ENCODE results near the gene FBXO11. TPM values are rescaled to one million over a fixed set of nuclear protein-coding genes. Genes with fewer than 3 reads are reported as not detected.

Gene FBXO11
- polyA plus RNA-seq = 10 to 100 TPM; 17.0 to 25.2 TPM

DNA sequence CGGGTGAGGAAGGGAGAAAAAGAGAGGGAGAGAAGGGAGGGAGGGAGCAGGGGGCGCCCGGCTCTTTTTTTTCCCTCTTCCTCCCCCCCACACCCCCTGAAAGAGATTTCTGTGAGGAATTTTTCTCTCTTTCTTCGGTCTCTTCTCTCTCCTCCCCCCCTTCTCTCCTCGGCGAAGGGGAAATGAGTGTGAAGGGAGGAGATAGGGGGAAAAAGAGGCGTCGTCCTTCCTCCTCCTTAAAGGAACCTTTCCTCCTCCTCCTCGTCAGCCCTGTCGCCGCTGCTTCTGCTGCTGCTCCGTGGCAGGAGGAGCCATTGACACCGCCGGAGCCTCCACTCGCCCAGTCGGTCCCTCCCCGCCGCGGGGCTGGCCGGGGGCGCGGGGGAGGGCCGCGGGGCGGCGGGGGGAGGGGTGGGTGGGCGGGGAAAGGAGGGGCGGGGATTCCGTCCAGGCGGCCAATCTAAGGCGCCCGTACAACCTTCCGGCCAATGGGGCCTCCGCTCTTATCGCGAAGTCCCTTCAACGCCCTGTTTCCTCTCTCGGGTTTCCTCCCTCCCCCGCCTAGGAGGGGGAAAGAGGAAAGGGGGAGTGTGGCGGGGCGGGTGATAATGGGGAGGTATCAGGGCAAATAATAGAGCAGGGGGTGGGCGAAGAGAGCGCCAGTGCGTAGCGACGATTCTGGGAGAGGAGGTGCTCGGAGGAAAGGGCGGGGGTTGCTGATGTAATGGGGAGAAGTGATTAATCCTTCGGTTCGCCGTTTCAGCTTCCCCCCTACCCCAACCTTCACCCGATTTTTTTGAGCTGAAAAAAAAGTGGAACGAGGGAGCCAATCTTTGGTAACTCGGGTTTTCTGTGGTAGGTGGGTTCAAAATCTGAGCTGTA is at the start of gene FBXO11:
TSS of gene FBXO11 (minus strand) at position 342 of the 882 bp plus-strand sequence. CDS start 778 bp downstream, outside the sequence.
- Histone ChIP-seq H3K27me3 (ENCODE audit: control insufficient read depth in 1 of 2, insufficient read depth in 2 of 2, low read length in 2 of 2) (no peaks in the 10 kb centered on the region), H3K9me3 (ENCODE audit: control insufficient read depth in 2 of 2, insufficient read depth in 1 of 2, low read depth in 1 of 2, low read length in 1 of 2) (no peaks in the 10 kb centered on the region), H3K4me3 (ENCODE audit: low read depth in 1 of 2, low read length in 2 of 2) (peak within 1 kb of the TSS; percentile 91 to 100), H3K27ac (ENCODE audit: low read depth in 2 of 2, low read length in 1 of 2) (peak within 1 kb of the TSS; percentile 96 to 100), H3K36me3 (ENCODE audit: control insufficient read depth in 2 of 2, insufficient read depth in 2 of 2, low read length in 1 of 2) (no peaks in the 10 kb centered on the region), H3K4me1 (ENCODE audit: control insufficient read depth in 2 of 2, insufficient read depth in 2 of 2, low read length in 1 of 2) (peaks cover 0 to 3% of the 10 kb centered on the region in 2 donors)
- 0% methylated on average over 34 to 51 of the region's 54 CpGs for WGBS, 2 donors

- Histone ChIP-seq H3K4me3 (ENCODE audit: low read depth in 1 of 2, low read length in 2 of 2) (no peak overlapping the region), H3K27ac (ENCODE audit: low read depth in 2 of 2, low read length in 1 of 2) (no peak overlapping the region), H3K36me3 (ENCODE audit: control insufficient read depth in 2 of 2, insufficient read depth in 2 of 2, low read length in 1 of 2) (no peaks in the 10 kb centered on the region), H3K4me1 (ENCODE audit: control insufficient read depth in 2 of 2, insufficient read depth in 2 of 2, low read length in 1 of 2) (no peaks in the 10 kb centered on the region), H3K9me3 (ENCODE audit: control insufficient read depth in 2 of 2, insufficient read depth in 1 of 2, low read depth in 1 of 2, low read length in 1 of 2) (no peaks in the 10 kb centered on the region), H3K27me3 (ENCODE audit: control insufficient read depth in 1 of 2, insufficient read depth in 2 of 2, low read length in 2 of 2) (no peaks in the 10 kb centered on the region)
- WGBS, 2 donors = 52 to 66% methylated on average over 1 to 2 of the region's 2 CpGs
Measured at GRCh38 chr2:47950340-47951301, 44.3 kb upstream of the FBXO11 start.

GRCh38 chr2:47946593-47946992 is 40.3 kb upstream of the FBXO11 start:
- Histone ChIP-seq H3K27ac (ENCODE audit: low read depth in 2 of 2, low read length in 1 of 2) (no peak overlapping the region), H3K4me3 (ENCODE audit: low read depth in 1 of 2, low read length in 2 of 2) (no peak overlapping the region), H3K9me3 (ENCODE audit: control insufficient read depth in 2 of 2, insufficient read depth in 1 of 2, low read depth in 1 of 2, low read length in 1 of 2) (no peaks in the 10 kb centered on the region), H3K36me3 (ENCODE audit: control insufficient read depth in 2 of 2, insufficient read depth in 2 of 2, low read length in 1 of 2) (no peaks in the 10 kb centered on the region), H3K27me3 (ENCODE audit: control insufficient read depth in 1 of 2, insufficient read depth in 2 of 2, low read length in 2 of 2) (no peaks in the 10 kb centered on the region), H3K4me1 (ENCODE audit: control insufficient read depth in 2 of 2, insufficient read depth in 2 of 2, low read length in 1 of 2) (no peaks in the 10 kb centered on the region)
- 75 to 87% methylated on average over 5 of the region's 5 CpGs for WGBS, 2 donors

GRCh38 chr2:47945046-47945781 is 38.9 kb upstream of the FBXO11 start:
- no peaks in the 10 kb centered on the region for H3K36me3 ChIP-seq (ENCODE audit: control insufficient read depth in 2 of 2, insufficient read depth in 2 of 2, low read length in 1 of 2)
- H3K27ac ChIP-seq (ENCODE audit: low read depth in 2 of 2, low read length in 1 of 2) = no peak overlapping the region
- WGBS, 2 donors = 68 to 74% methylated on average over 9 of the region's 9 CpGs
- H3K9me3 ChIP-seq (ENCODE audit: control insufficient read depth in 2 of 2, insufficient read depth in 1 of 2, low read depth in 1 of 2, low read length in 1 of 2) = no peaks in the 10 kb centered on the region
- H3K27me3 ChIP-seq (ENCODE audit: control insufficient read depth in 1 of 2, insufficient read depth in 2 of 2, low read length in 2 of 2) = no peaks in the 10 kb centered on the region
- no peaks in the 10 kb centered on the region for H3K4me1 ChIP-seq (ENCODE audit: control insufficient read depth in 2 of 2, insufficient read depth in 2 of 2, low read length in 1 of 2)
- H3K4me3 ChIP-seq (ENCODE audit: low read depth in 1 of 2, low read length in 2 of 2) = no peak overlapping the region

DNA sequence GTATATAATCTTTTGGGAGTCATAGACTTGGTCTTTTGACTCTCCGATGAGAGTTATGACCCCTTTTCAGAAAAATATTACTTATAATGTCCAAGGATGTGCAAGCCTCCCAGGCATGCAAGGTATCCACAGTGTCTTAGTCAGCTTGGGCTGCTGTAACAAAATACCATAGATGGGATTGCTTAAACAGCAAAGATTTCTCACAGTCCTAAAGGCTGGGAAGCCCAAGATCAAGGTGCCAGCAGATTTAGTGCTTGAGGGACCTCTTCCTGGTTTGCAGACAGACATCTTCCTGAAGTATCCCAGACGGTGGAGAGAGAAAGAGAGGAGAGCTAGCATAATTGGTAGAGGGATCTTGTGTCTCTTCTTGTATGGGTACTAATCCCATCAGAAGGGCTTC is 35.6 kb upstream of the FBXO11 start:
- Histone ChIP-seq H3K9me3 (ENCODE audit: control insufficient read depth in 2 of 2, insufficient read depth in 1 of 2, low read depth in 1 of 2, low read length in 1 of 2) (no peaks in the 10 kb centered on the region), H3K27ac (ENCODE audit: low read depth in 2 of 2, low read length in 1 of 2) (no peak overlapping the region), H3K36me3 (ENCODE audit: control insufficient read depth in 2 of 2, insufficient read depth in 2 of 2, low read length in 1 of 2) (no peaks in the 10 kb centered on the region), H3K27me3 (ENCODE audit: control insufficient read depth in 1 of 2, insufficient read depth in 2 of 2, low read length in 2 of 2) (no peaks in the 10 kb centered on the region), H3K4me1 (ENCODE audit: control insufficient read depth in 2 of 2, insufficient read depth in 2 of 2, low read length in 1 of 2) (no peaks in the 10 kb centered on the region), H3K4me3 (ENCODE audit: low read depth in 1 of 2, low read length in 2 of 2) (no peak overlapping the region)
- WGBS, 2 donors = 56 to 63% methylated on average over 2 of the region's 2 CpGs

GRCh38 chr2:47937677-47938076 is 31.4 kb upstream of the FBXO11 start:
- Histone ChIP-seq H3K27ac (ENCODE audit: low read depth in 2 of 2, low read length in 1 of 2) (no peak overlapping the region), H3K4me1 (ENCODE audit: control insufficient read depth in 2 of 2, insufficient read depth in 2 of 2, low read length in 1 of 2) (no peaks in the 10 kb centered on the region), H3K4me3 (ENCODE audit: low read depth in 1 of 2, low read length in 2 of 2) (no peak overlapping the region), H3K9me3 (ENCODE audit: control insufficient read depth in 2 of 2, insufficient read depth in 1 of 2, low read depth in 1 of 2, low read length in 1 of 2) (no peaks in the 10 kb centered on the region), H3K36me3 (ENCODE audit: control insufficient read depth in 2 of 2, insufficient read depth in 2 of 2, low read length in 1 of 2) (no peaks in the 10 kb centered on the region), H3K27me3 (ENCODE audit: control insufficient read depth in 1 of 2, insufficient read depth in 2 of 2, low read length in 2 of 2) (no peaks in the 10 kb centered on the region)
- WGBS, 2 donors = 92% methylated on average over 3 of the region's 3 CpGs

GRCh38 chr2:47935071-47935470 is 28.8 kb upstream of the FBXO11 start:
- 77 to 79% methylated on average over 4 of the region's 4 CpGs for WGBS, 2 donors
- Histone ChIP-seq H3K36me3 (ENCODE audit: control insufficient read depth in 2 of 2, insufficient read depth in 2 of 2, low read length in 1 of 2) (no peaks in the 10 kb centered on the region), H3K4me3 (ENCODE audit: low read depth in 1 of 2, low read length in 2 of 2) (no peak overlapping the region), H3K27me3 (ENCODE audit: control insufficient read depth in 1 of 2, insufficient read depth in 2 of 2, low read length in 2 of 2) (no peaks in the 10 kb centered on the region), H3K27ac (ENCODE audit: low read depth in 2 of 2, low read length in 1 of 2) (no peak overlapping the region), H3K9me3 (ENCODE audit: control insufficient read depth in 2 of 2, insufficient read depth in 1 of 2, low read depth in 1 of 2, low read length in 1 of 2) (no peaks in the 10 kb centered on the region), H3K4me1 (ENCODE audit: control insufficient read depth in 2 of 2, insufficient read depth in 2 of 2, low read length in 1 of 2) (no peaks in the 10 kb centered on the region)

DNA sequence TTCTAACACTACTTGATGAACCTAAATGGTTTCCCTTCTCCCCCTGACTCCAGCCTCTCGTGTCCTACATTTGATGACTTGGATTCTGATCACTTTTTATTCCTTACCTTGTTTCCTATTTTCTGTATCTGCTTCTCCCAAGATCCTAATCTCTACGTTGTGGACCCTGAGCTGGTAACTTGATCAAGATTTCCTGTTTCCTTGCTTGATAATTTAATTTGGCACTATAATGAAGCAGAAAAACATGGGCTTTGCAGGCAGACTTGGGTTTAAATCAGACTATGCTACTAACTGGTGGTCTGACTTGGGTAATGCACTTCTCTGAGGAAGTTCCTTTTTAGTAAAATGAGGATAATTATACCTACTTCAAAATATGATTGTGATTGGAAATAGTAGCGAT is 11.7 kb upstream of the FBXO11 start:
- Histone ChIP-seq H3K36me3 (ENCODE audit: control insufficient read depth in 2 of 2, insufficient read depth in 2 of 2, low read length in 1 of 2) (no peaks in the 10 kb centered on the region), H3K4me1 (ENCODE audit: control insufficient read depth in 2 of 2, insufficient read depth in 2 of 2, low read length in 1 of 2) (no peaks in the 10 kb centered on the region), H3K9me3 (ENCODE audit: control insufficient read depth in 2 of 2, insufficient read depth in 1 of 2, low read depth in 1 of 2, low read length in 1 of 2) (no peaks in the 10 kb centered on the region), H3K27ac (ENCODE audit: low read depth in 2 of 2, low read length in 1 of 2) (no peak overlapping the region), H3K27me3 (ENCODE audit: control insufficient read depth in 1 of 2, insufficient read depth in 2 of 2, low read length in 2 of 2) (no peaks in the 10 kb centered on the region), H3K4me3 (ENCODE audit: low read depth in 1 of 2, low read length in 2 of 2) (no peak overlapping the region)
- 85 to 91% methylated on average over 3 of the region's 3 CpGs for WGBS, 2 donors
